CD4-positive, alpha-beta T cell treated with Interleukin-4 for 1 hour (primary cell): Measurements from ENCODE around the gene SEC24C.
A peak's percentile ranks its signal among the peaks of the same experiment; 100 is the strongest.
"Not testable (repeated sequence)": the region's sequence is repeated elsewhere in the genome, so short reads cannot be mapped to it uniquely, and the experiment has no call there.

ENCODE experiments used
- DNase-seq, 2 donors: peaks; one replicate each; pipeline ENCODE4 v3.0.0-alpha.2; 2020 to 2022

The SEC24C gene

DNA sequence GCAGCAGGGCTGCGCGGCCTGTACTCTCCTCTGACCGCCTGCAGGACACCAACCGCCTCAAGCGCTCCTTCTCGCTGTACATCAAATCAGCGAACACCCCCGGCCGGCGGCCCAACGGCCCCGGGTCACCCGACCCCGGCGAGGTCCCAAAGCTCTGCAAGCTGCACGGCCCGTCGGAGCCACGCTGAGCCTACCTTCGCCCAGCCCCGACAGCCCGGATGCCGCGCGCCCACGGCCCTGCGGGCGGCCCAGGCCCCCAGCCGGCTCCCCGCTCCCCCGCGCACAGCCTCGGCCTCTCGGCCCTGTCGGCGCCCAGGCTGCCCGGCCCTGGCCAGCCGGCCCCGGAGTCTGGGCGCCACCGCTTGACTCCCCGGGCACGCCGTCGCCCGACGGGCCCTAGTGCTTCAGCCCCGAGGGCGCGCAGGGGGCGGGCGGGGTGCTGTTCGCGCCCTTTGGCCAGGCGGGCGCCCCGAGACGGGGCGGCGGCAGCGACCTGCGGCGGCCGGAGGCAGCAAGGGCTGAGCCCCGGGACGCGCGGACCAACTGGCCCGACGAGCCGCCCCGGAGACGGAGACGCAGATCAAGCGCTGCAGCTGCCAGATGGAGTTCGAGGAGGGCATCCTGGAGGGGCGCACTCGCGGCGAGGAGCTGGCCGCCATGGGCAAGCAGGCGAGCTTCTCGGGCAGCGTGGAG is 11.1 kb upstream of the SEC24C start:
- no peak for DNase-seq

DNA sequence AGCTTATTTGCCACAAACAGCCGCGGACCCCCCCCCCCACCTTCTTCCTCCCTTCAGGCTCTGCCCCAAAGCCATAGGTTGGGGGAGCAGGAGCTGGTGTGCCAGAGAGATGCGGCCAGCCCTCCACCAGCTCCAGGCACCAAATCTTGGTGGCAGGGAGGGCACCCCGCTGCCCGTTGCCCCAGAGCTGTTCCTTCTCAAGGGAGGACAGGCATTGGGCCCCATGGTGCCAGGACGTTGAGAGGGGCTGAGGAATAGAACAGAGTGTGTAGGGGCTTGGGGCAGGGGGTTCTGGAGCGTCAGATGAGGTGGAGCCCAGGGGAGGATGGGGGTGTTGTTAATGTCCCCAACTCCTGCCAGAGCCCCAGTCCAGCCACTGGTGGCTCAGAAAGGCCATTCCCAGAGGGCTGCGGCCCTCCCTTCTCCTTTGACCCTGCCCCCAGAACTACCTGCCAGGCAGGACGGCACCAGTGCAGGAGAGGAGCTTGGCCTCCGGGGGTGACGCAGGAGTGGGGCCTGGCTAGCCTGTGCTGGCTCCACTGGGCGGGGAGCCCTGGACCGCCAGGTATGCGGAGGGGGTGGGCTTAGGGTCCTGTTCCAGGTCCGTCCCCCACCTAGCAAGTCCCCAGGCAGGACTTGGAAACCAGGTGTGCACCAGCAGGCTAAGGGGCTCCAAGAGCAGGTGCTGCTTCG is 10.0 kb upstream of the SEC24C start:
- DNase-seq = no peak

- DNase-seq = no peak
Measured at GRCh38 chr10:73734796-73735305, 9.3 kb upstream of the SEC24C start.

DNA sequence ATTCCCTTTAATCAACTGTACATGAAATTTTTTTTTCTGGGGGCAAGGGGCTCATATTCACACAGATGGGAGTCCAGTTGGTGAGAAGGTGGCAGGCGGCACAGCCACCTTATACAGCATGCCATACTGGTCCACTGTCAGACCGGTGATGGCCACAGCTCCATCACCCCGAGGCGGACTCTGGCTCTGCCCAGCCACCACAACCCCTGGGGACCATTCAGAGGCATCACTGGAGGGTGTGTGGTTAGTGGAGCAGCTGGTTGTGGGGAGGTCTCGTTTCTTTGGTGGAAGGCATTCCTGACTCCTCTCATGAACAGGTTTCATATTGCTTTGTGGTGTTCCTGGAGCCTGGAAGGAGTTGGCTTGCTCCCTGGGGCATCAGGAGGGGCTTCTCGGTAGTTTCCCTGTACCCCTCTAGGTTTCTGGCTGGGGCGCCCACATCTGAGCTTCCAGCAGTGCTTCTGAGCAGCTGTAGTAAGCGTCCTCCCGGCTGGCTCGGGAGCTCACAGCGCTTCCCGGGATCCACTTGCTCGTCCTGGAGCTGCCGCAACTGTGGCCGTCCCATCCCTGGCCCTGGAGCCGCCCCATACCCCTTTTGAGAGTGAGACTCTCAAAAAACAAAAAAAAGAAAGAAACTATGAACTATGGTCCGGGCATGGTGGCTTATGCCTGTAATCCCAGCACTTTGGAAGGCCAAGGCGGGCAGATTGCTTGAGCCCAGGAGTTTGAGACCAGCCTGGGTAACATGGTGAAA is 3.5 kb upstream of the SEC24C start:
- not testable (repeated sequence) for DNase-seq

- no peak for DNase-seq
Measured at GRCh38 chr10:73742454-73742734, 1.8 kb upstream of the SEC24C start.

- DNase-seq = no peak
Measured at GRCh38 chr10:73743327-73743904, 756 bp upstream of the SEC24C start.

- peak; percentile 56 to 57 for DNase-seq
Measured at GRCh38 chr10:73744664-73744975, 448 bp downstream of the SEC24C start.

DNA sequence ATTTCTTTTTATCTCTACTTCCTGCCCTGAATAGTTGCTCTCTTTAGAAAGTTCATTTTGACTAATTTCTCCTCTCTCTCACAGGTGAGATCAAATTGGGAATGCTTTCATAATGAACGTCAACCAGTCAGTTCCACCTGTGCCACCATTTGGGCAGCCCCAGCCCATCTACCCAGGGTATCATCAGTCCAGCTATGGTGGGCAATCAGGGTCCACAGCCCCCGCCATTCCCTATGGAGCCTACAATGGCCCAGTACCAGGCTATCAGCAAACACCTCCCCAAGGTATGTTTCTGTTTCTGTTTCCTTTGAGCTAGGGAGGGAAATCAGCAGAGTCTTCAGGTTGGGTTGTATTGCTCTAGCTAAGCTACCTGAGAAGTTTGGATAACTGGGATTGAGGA is 2.5 kb downstream of the SEC24C start:
- no peak for DNase-seq

GRCh38 chr10:73750819-73751218 is 6.6 kb downstream of the SEC24C start:
- DNase-seq = no peak

DNA sequence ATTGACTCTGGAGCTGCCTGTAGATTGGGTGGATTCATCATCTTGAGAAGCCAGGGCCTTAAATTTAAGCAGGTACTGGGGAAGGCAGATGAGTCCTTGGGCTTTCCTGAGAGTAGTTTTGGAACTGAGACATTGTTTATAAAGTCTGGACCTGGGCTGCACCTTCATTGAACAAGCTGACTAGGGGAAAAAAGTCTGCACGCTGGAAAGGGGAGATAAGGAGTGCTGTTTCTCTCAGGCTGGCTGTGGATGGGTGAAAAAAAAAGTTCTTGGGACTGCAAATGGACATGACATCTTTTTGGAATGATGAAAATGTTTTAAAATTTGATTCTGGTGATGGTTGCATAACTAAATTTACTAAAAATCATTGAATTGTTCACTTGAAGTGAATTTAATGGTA is 12.0 kb downstream of the SEC24C start:
- no peak for DNase-seq

DNA sequence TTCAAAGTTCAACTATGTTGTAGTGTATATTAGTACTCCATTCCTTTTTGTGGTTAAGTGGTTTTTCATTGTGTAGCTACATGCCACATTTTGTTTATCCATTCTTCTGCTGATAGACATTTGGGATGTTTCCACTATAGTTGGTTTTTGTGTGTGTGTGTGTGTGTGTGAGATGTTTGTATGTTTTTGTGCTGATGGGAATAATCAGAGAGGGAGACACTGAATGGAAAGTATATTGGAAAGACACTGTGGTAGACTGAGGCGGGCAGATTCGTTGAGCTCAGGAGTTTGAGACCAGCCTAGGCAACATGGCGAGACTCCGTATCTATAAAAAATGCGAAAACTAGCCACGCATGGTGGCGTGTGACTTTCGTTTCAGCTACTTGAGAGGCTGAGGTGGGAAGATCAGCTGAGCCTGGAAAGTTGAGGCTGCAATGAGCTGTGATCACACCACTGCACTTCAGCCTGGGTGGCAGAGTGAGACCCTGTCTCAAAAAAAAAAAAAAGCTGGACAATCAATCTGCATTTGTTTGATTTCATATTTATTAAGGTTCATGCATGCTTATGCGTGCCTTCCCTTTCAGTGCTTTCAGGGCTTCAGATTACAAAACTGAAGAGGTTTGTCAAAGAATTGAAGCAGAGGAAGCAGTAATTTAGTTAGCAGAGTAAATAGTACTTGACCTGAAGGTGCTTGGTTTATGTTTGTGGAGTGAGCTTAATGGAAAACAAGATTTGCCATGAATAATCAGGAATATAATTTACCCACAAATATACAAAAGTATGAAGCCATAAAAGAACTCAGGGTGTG is 14.7 kb downstream of the SEC24C start:
- peak; percentile 15 to 40 for DNase-seq

DNA sequence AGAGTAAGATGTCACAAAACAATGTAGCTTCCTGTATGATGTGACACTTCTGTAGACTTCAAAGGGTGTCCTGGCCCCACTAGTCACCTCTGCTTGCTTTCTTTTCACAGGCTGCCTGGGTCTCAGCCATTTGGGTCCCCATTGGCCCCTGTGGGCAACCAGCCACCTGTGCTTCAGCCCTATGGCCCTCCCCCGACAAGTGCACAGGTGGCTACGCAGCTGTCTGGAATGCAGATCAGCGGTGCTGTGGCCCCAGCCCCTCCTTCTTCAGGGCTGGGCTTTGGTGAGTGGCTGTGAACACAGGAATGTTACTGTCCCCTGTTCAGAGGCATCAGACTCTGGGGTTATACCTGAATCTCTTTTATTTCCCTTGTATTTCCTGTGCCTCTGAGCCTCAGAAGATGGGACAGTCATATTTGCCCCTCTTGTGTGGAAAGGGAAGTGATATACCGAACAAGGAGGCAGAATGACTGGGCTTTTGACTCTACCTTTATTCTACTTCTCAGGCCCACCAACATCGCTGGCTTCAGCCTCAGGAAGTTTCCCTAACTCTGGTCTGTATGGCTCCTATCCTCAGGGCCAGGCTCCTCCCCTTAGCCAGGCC is 15.4 kb downstream of the SEC24C start:
- peak; percentile 79 to 85 for DNase-seq

DNA sequence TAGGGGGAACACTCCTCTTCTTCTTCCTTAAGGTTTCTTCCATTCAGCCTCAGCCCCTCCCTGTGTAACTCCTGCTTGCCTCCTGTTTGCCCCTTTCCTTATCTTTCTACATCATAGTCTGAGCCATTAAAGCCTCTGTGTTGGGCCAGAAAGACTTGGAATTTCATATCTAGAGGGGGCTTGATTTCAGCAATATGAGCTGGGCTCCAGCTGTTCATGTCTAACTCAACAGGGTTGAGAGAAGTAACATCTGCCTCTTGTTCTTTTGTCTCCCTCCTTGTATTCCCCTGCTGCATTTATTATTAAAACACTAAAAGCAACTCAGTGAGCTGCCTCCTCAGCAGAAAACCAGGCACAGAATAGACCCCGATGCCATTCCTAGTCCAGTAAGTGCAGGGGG is 17.6 kb downstream of the SEC24C start:
- DNase-seq = no peak

DNA sequence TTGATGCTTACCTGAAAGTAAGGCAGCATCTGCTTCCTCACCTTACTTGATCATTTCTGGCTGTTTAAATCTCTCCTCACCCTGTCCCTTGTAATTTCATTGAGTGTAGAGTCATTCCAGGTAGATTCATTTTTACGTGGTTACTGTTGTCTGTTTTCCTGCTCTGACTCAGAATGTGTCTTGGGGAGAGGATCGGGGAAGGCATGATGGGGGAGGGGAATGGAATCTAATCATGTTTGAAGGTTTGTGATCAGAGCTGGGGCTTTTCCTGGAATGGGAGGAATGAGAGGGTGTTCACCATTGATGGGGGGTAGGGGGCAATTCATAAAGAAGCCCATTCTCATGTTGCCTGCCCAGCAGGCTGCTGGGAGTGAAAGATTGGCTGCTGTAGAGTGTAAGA is 18.7 kb downstream of the SEC24C start:
- no peak for DNase-seq

GRCh38 chr10:73763343-73763742 is 19.2 kb downstream of the SEC24C start:
- DNase-seq = peak; percentile 41 to 71

DNA sequence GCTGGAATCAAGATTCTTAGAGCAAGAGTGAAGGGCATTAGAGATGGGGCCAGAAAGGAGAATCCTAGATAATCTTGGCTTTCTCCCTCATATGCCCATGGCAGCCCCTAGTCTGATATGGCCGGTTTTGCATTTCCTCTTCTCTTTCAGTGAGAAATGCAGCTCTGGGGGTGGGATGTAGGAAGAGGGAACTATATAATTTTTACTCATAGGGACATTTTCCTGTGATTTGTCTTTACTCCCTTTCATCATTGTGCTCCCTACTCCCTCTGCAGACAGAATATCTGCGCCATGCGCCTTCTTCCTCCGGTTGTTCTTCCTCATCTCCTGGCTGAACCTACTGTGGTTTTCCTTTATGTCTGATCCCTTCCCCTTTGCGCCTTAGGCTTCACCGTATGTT is 20.9 kb downstream of the SEC24C start:
- DNase-seq = no peak

- DNase-seq = peak; percentile 66 to 73
Measured at GRCh38 chr10:73768881-73769280, 24.7 kb downstream of the SEC24C start.

DNA sequence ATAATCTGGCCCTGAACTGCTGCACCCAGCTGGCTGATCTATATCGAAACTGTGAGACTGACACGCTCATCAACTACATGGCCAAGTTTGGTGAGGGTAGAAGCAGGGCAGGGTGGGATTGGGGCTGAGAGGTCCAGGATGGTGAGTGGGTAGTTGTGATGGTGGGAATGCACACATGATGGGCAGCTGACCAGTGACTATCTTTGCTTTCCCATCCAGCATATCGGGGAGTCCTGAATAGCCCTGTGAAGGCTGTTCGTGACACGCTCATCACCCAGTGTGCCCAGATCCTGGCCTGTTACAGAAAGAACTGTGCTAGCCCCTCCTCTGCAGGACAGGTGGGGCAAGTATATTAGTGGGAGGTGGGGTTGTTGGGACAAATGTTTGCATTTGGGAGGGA is 25.2 kb downstream of the SEC24C start:
- no peak for DNase-seq

- DNase-seq = peak; percentile 80 to 86
Measured at GRCh38 chr10:73771722-73772280, 27.6 kb downstream of the SEC24C start.

DNA sequence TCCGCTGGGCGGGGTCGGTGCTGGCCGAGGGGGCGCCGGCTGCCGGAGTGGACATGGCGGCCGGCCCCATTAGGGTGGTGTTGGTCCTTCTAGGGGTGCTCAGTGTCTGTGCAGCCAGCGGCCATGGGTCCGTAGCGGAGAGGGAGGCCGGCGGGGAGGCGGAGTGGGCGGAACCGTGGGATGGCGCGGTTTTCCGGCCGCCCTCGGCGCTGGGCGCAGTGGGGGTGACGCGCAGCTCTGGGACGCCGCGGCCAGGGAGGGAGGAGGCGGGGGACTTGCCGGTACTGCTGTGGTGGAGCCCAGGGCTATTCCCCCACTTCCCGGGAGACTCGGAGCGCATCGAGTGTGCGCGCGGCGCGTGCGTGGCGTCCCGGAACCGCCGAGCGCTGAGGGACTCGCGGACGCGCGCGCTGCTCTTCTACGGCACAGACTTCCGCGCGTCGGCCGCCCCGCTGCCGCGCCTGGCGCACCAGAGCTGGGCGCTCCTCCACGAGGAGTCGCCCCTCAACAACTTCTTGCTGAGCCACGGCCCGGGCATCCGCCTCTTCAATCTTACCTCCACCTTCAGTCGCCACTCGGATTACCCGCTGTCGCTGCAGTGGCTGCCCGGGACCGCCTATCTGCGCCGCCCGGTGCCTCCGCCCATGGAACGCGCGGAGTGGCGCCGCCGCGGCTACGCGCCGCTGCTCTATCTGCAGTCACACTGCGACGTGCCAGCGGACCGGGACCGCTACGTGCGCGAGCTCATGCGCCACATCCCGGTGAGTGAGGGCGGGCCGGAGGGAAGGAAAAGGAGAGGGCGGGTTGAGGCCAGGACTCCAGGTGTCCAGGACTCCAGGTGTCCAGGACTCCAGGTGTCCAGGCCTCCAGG is 28.3 kb downstream of the SEC24C start:
- DNase-seq = peak; percentile 87 to 91
